GF-D8 (cell line): ENCODE measurements around the gene NELL1.
A peak's percentile ranks its signal among the peaks of the same experiment; 100 is the strongest.
"Not testable (repeated sequence)": the region's sequence is repeated elsewhere in the genome, so short reads cannot be mapped to it uniquely, and the experiment has no call there.

Experiments
- DNase-seq: peaks from one replicate; lab custom pipeline; 2025; lab: John Stamatoyannopoulos, UW

Gene NELL1

GRCh38 chr11:20770414-20770946 lies 101.1 kb downstream of the NELL1 start:
- no peak for DNase-seq

- no peak for DNase-seq
These were observed 101.6 kb downstream of the NELL1 start for GRCh38 chr11:20771026-20771425.

- no peak for DNase-seq
These were observed 102.3 kb downstream of the NELL1 start for GRCh38 chr11:20771681-20772080.

GRCh38 chr11:20775331-20775730 lies 105.9 kb downstream of the NELL1 start:
- DNase-seq = no peak

GRCh38 chr11:20782775-20783174 lies 113.4 kb downstream of the NELL1 start:
- no peak for DNase-seq

- DNase-seq = no peak
These were observed 113.8 kb downstream of the NELL1 start for GRCh38 chr11:20783220-20783619.

- no peak for DNase-seq
These were observed 121.2 kb downstream of the NELL1 start for GRCh38 chr11:20790622-20791021.

GRCh38 chr11:20795005-20795404 lies 125.6 kb downstream of the NELL1 start:
- DNase-seq = no peak

DNA sequence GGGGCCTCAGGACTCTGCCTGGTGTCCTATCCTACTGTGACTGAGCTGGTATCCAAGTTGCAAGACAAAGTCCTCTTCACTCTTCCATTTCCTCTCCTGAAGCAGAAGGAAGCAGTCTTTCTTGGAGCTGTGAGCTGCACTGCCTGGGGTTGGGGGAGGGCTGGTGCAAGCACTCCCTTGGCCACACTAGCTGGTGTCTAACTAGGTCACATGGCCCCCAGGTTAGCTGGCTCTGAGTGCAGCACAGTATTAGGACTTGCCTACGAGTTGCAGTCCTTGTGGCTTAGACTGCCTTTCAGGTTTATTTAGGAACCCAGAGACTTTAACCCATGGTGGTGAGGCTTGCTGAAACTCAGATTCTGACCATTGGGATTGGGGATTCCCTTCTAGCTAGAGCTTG lies 138.9 kb downstream of the NELL1 start:
- DNase-seq = no peak

DNA sequence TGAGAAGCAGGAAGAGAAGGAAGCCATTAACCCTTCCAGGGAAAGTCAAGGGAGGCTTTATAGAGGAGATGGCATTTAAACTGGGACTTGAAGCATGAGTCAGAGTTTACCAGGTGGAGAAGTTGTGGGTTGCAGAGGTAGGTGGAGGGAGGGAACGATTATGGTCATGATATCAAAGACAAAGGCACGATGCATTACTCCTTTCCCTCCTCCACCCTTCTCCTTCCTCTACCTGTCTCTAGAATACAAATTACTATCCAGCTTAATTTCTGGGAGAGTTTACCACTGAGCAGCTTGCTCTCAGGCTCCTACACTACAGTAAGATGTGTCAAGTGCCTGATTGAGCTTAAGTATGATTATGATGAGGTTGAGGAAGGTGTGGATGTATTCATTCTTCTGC lies 151.7 kb downstream of the NELL1 start:
- DNase-seq = no peak

DNA sequence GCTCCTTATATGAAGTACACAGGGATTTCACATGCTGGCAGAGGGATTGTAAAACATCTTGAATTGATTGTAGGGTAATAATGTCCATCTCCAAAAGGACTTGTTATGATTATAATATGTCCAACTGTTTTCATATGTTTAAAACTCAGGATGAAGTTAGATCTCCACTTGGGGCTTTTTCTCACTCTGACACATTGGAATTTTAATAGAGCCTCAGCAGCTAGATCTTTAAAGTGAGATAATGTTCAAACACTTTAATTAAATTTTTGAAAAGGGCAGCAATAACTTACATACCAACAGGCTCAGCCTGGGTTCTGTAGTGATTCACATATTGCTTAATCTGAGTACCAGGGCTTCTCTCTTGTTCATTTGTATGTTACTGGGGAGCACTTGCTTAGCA lies 152.1 kb downstream of the NELL1 start:
- no peak for DNase-seq

DNA sequence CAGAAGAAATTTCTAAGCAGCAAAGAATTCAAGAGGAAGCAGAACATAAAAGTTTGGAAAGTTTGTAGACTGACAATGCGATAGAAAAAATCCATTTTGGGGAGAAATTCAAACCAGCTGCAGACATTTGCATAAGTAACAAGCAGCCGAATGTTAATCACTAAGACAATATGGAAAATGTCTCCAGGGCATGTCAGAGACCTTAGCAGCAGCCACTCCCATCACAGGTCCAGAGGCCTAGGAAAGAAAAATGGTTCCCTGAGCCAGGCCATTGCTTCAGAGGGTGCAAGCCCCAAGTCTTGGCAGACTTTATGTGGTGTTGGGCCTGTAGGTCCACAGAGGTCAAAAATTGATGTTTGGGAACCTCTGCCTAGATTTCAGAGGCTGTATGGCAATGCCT lies 155.4 kb downstream of the NELL1 start:
- no peak for DNase-seq

DNA sequence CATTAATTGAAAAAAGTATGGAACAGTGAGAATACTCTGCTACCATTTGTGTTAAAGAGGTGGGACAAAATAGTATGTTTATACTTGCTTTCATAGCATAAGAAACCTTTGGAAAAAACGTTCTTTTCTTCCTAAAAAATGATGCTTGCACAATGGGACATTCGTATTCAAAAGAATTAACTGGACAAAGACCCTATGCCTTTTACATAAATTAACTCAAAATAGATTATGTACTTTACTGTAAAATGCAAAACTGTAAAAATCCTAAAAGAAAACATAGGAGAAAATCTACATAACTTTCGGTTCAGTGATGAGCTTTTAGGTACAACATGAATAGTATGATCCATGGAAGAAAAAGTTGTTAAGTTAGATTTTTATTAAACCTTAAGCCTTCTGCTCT lies 166.2 kb downstream of the NELL1 start:
- DNase-seq = no peak

- DNase-seq = no peak
These were observed 169.8 kb downstream of the NELL1 start for GRCh38 chr11:20839231-20839630.

GRCh38 chr11:20840341-20840740 lies 171.0 kb downstream of the NELL1 start:
- DNase-seq = no peak

- no peak for DNase-seq
These were observed 174.8 kb downstream of the NELL1 start for GRCh38 chr11:20844216-20844615.

GRCh38 chr11:20844630-20845029 lies 175.2 kb downstream of the NELL1 start:
- DNase-seq = no peak

- DNase-seq = no peak
These were observed 185.0 kb downstream of the NELL1 start for GRCh38 chr11:20854215-20854955.

DNA sequence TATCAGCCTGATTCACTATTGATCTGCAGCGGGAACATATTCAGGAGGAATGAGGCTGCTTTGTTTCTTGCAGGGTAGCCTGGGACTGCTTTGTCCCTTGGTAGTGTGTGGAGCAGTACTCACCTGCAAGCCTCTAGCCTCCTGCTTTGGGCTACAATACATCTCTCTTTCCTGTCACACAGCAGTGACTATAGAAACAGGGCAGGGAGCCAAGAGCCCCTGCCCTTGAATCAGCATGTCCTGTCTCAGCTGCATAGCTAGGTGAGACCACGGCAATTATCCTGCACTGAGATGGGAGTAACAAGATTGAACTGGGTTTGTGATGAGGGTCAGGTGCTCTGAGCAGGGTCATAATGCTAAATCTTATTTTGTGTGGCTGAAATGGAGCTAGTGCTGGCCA lies 191.9 kb downstream of the NELL1 start:
- DNase-seq = no peak

GRCh38 chr11:20862263-20862662 lies 192.9 kb downstream of the NELL1 start:
- not testable (repeated sequence) for DNase-seq

DNA sequence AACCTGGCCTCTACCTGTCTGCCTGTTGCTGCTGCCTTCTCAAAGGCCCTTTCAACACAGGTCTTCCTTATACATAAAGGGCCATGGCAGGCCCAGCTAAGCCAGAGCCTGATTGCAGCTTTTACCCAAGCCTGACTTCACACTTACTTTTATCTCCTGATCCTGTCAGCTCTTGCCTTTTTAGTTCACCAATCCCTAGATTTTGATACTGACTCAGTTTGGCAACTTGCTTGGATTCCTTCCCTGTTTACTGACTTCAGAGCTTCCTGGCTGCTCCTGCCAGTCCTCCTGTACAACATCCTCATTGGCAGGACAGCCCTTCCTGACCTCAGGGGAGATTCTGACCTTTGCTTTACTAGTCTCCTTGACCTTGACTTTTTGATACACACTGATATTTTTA lies 195.2 kb downstream of the NELL1 start:
- DNase-seq = no peak

DNA sequence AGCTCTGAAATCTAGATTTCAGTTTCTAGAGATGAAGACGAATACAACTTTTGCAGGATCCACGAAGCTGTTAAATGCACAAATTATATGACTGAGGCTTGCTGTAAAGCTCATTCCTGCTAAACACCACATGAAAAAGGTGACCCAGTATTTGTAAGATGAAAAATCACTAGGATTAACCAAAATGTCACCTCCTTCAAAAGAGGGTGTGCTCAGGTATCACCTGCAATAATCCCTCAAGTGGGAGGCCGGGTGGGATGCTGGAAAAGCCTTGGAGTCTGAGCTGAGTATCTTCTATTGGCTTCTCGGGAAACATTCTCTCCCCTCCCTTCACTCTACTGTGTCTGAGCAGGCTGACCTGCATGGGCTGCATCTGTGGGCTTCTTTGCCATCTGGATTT lies 195.8 kb downstream of the NELL1 start:
- DNase-seq = no peak

- no peak for DNase-seq
These were observed 199.7 kb downstream of the NELL1 start for GRCh38 chr11:20869123-20869522.

- DNase-seq = peak; percentile 0
These were observed 203.7 kb downstream of the NELL1 start for GRCh38 chr11:20873054-20873453.
